Adrenal gland (tissue), 12 donors: Measurements from ENCODE around the gene TMEM101. TPM values are rescaled to one million over a fixed set of nuclear protein-coding genes. Genes with fewer than 3 reads are reported as not detected.
"Not testable (repeated sequence)": the region's sequence is repeated elsewhere in the genome, so short reads cannot be mapped to it uniquely, and the experiment has no call there.

Experiments used
- DNase-seq, 7 donors: peaks; one replicate each; pipeline ENCODE4 v3.0.0-alpha.2; 2019 to 2020
- H3K27ac ChIP-seq, 5 donors: fragments of 200-600 bp; sonication (generic) in 4 of 5; 1 replicate in 3 of 5; 2 replicates in 2 of 5; pipeline versions ENCODE4 v1.5.1 to v1.8.0; 2016 to 2020; ENCODE audit warnings: mild to moderate bottlenecking in 1 of 5
- H3K27me3 ChIP-seq: fragments of 200-600 bp; 2 replicates; pipeline ENCODE4 v1.8.0; 2021
- H3K36me3 ChIP-seq, 2 donors: fragments of 200-600 bp; replicated peaks in 1 of 2; 1 replicate in 1 of 2; 2 replicates in 1 of 2; pipeline versions ENCODE4 v1.5.1 to v1.8.0; 2018 to 2022
- H3K4me1 ChIP-seq, 2 donors: fragments of 200-600 bp; replicated peaks in 1 of 2; 1 replicate in 1 of 2; 2 replicates in 1 of 2; pipeline versions ENCODE4 v1.5.1 to v1.8.0; 2018 to 2021
- H3K4me3 ChIP-seq, 4 donors: fragments of 200-600 bp; sonication (generic) in 3 of 4; one replicate each; pipeline ENCODE4 v1.5.1; 2016 to 2018
- H3K9me3 ChIP-seq, 3 donors: fragments of 200-600 bp; sonication (generic) in 1 of 3; replicated peaks in 1 of 3; 1 replicate in 2 of 3; 2 replicates in 1 of 3; pipeline versions ENCODE4 v1.5.1 to v1.8.0; 2016 to 2021
- CTCF ChIP-seq, 6 experiments: fragments of 450-650 bp in 4 of 6; fragments of 200-600 bp in 2 of 6; sonication (generic) in 1 of 6; IDR thresholded peaks; 1 replicate in 5 of 6; 2 replicates in 1 of 6; pipeline versions ENCODE4 v1.5.1 to v1.8.0; 2016 to 2021; ENCODE audit warnings: antibody characterized with exemption in 6 of 6, mild to moderate bottlenecking in 2 of 6, moderate library complexity in 1 of 6
- POLR2A ChIP-seq, 2 donors: fragments of 450-650 bp; IDR thresholded peaks; one replicate each; pipeline ENCODE4 v1.6.1; 2017; ENCODE audit warnings: antibody characterized with exemption in 2 of 2, mild to moderate bottlenecking in 2 of 2, moderate library complexity in 1 of 2
- WGBS, 4 donors: extraction: QIAGEN DNeasy Blood & Tissue Kit in 2 of 4; methylation state at CpG; one replicate each; pipeline versions ENCODE4 v1.1.5 to v1.1.7; 2013 to 2017; 5-methylcytosine and 5-hydroxymethylcytosine counted together
- intact Hi-C, 2 donors: fragments of 100-400 bp; cut with DNase I; formaldehyde crosslinking; loops; one replicate each; pipeline versions ENCODE4 v1.14.1 to v1.15.0; 2022 to 2023
- polyA plus RNA-seq, 3 donors: library from polyadenylated mRNA; stranded (reverse); fragments of 200-250 nt in 2 of 3; fragments of 350-450 nt in 1 of 3; fragmentation: Illumina TruSeq in 1 of 3; extraction: RNeasy Lipid Tissue Mini Kit (QIAGEN cat#74804) in 1 of 3; gene quantifications; one replicate each; pipeline ENCODE4 v1.2.3, GENCODE V29; 2013 to 2014
- total RNA-seq, 9 donors: library from RNA; depleted of rRNA in 4 of 9; stranded (reverse); fragments of >200 nt in 4 of 9; fragments of 120-200 nt in 1 of 9; fragmentation: NEBNext Ultra II Directional in 1 of 9; extraction: Animal tissue kit (Norgen Biotek cat#: 25700) in 1 of 9; gene quantifications; one replicate each; pipeline versions ENCODE4 v1.1.0 to v1.2.4, GENCODE V29; 2013 to 2023
- donor health status: healthy with polysubstance abuse.
- donor health status: Bipolar disorder and iron deficiency.
- donor health status: DM: yes; HTN: yes; CAD: no.
- donor health status: DM: no; HTN: no; CAD: no.
- donor health status: DM: no; HTN: no; CAD: no.
- donor health status: DM: yes; HTN: yes; CAD: no.

TMEM101 gene
- total and polyA plus RNA-seq, 12 donors = 12.4 to 52.5 (median 31.6) TPM

- peaks cover 0 to 28% of the 10 kb centered on the region in 2 donors for H3K4me1 ChIP-seq
- no peak for TF ChIP-seq POLR2A (IDR thresholded peaks at IDR 0.05)
- no peak for TF ChIP-seq CTCF (IDR thresholded peaks at IDR 0.05)
- no peak for DNase-seq
- H3K27ac ChIP-seq = no peak overlapping the region
- no peaks in the 10 kb centered on the region for H3K27me3 ChIP-seq
- no peaks in the 10 kb centered on the region for H3K9me3 ChIP-seq
- no peak overlapping the region for H3K4me3 ChIP-seq
- 65 to 90% (median 78%) methylated on average over 1 of the region's 1 CpG for WGBS, 4 donors
- H3K36me3 ChIP-seq = peaks cover 0 to 42% of the 10 kb centered on the region in 2 donors
- intact Hi-C loops = loop anchor here in 1 of 2 donors (10.0 kb wide), 1 partner anchor 53 kb away; no protein-coding TSS in a partner anchor
These were observed 46.7 kb upstream of the TMEM101 start for GRCh38 chr17:44061446-44061845.

DNA sequence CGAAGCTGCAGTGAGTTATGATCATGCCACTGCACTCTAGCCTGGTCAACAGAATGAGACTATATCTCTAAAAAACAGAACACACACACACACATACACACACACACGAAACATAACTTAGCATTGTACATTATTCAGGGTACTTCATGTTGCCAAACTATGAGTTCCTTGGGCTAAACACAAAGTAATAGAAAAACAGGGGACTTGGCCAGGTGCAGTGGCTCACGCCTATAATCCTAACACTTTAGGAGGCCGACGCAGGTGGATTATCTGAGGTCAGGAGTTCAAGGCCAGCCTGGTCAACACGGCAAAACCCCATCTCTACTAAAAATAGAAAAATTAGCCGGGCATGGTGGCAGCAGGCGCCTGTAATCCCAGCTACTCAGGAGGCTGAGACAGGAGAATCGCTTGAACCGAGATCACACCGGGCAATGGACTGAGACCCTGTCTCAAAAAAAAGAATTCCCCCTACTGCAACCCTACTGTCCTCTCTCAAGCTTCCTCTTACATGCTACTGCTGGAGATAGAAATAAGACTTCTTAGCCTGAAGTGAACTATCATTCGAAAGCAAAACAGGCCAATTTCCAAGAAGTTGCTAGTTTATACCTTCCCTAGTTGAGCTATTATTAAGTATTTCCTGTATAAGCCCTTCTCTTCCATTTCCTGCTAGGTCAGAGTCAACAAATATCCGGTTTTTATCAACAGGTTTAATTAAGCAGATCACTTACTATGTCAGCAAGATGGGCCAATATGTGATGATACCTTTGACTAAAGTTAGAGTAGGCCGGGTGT, 44.5 kb upstream of the TMEM101 start:
- no peak for TF ChIP-seq CTCF (IDR thresholded peaks at IDR 0.05)
- TF ChIP-seq POLR2A (IDR thresholded peaks at IDR 0.05) = no peak
- no peaks in the 10 kb centered on the region for H3K9me3 ChIP-seq
- DNase-seq = no peak
- 77 to 80% (median 78%) methylated on average over 14 of the region's 14 CpGs for WGBS, 4 donors
- no peak overlapping the region for H3K4me3 ChIP-seq
- peaks cover 0 to 42% of the 10 kb centered on the region in 2 donors for H3K36me3 ChIP-seq
- peaks cover 0 to 19% of the 10 kb centered on the region in 2 donors for H3K4me1 ChIP-seq
- H3K27me3 ChIP-seq = no peaks in the 10 kb centered on the region
- no peak overlapping the region for H3K27ac ChIP-seq
- intact Hi-C loops = no loop called here

- DNase-seq = peak in 2 of 7 donors; percentile 16 to 50
- Histone ChIP-seq H3K36me3 (peaks cover 0 to 44% of the 10 kb centered on the region in 2 donors), H3K9me3 (no peaks in the 10 kb centered on the region), H3K27ac (no peak overlapping the region), H3K4me1 (peaks cover 12 to 22% of the 10 kb centered on the region in 2 donors), H3K27me3 (no peaks in the 10 kb centered on the region), H3K4me3 (no peak overlapping the region)
- TF ChIP-seq POLR2A (IDR thresholded peaks at IDR 0.05) (no peak), CTCF (IDR thresholded peaks at IDR 0.05) (no peak)
- 46 to 54% (median 51%) methylated on average over 3 of the region's 3 CpGs for WGBS, 4 donors
- intact Hi-C loops = no loop called here
These were observed 38.5 kb upstream of the TMEM101 start for GRCh38 chr17:44053125-44053872.

GRCh38 chr17:44049294-44050060, 34.7 kb upstream of the TMEM101 start:
- Histone ChIP-seq H3K36me3 (peaks cover 0 to 45% of the 10 kb centered on the region in 2 donors), H3K27ac (no peak overlapping the region), H3K4me1 (peaks cover 15 to 22% of the 10 kb centered on the region in 2 donors), H3K4me3 (no peak overlapping the region), H3K27me3 (no peaks in the 10 kb centered on the region), H3K9me3 (no peaks in the 10 kb centered on the region)
- intact Hi-C loops = no loop called here
- 92 to 94% (median 94%) methylated on average over 9 of the region's 9 CpGs for WGBS, 4 donors
- DNase-seq = no peak
- TF ChIP-seq POLR2A (IDR thresholded peaks at IDR 0.05) (no peak), CTCF (IDR thresholded peaks at IDR 0.05) (no peak)

DNA sequence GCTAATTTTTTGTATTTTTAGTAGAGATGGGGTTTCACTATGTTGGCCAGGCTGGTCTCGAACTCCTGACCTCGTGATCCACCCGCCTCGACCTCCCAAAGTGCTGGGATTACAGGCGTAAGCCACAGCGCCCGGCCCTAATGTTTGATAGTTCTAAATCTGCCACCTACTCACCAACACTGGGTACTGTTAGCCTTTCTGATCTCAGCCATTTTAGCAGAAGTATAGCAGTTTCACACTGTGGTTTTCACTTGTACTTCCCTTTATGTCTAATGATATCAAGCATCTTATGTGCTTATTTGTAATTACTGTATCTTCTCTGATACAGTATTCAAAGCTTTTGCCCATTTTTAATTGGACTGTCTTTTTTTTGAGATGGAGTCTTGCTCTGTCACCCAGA, 32.1 kb upstream of the TMEM101 start:
- H3K4me1 ChIP-seq = peaks cover 8 to 15% of the 10 kb centered on the region in 2 donors
- DNase-seq, H3K27ac ChIP-seq, H3K4me3 ChIP-seq, intact Hi-C loops, H3K9me3 ChIP-seq, H3K27me3 ChIP-seq: not testable (repeated sequence)
- 98 to 100% (median 99%) methylated on average over 6 to 7 of the region's 7 CpGs for WGBS, 4 donors
- peaks cover 0 to 39% of the 10 kb centered on the region in 2 donors for H3K36me3 ChIP-seq
